Activated CD4-positive, alpha-beta T cell treated with anti-CD3 and anti-CD28 coated beads for 24 hours (primary cell): ENCODE measurements around the gene RRM2.
"Not testable (repeated sequence)": the region's sequence is repeated elsewhere in the genome, so short reads cannot be mapped to it uniquely, and the experiment has no call there.

ENCODE experiments used
- DNase-seq, 2 donors: peaks; one replicate each; pipeline ENCODE4 v3.0.0-alpha.2; 2020; ENCODE audit warnings: low read depth in 2 of 2

The RRM2 gene

DNA sequence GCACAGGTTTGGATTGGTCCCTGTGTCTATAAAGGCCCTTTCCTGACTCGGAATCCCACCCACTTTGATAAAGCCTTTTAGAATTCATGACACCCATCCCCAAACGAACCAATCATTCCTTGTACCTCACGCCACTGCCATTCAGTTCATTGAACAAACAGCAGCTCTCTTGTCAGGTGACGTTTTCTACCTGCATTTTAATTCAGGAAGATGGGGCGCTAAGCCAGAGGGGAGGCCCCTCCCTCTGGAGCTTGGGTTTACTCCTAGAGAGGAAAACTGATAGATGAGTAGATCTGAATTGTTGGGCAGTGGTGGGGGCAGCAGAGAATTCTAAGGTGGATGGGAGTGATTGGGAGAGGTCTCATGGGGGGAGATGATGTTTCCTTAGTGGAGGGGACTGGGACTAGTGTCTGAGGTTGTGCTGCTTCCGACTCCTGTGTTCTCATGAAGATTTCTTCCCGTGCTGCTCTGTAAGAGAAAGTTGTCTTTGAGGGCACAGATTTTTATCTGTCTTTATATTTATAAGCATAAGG, 9.6 kb downstream of the RRM2 start:
- no peak for DNase-seq

- DNase-seq: no peak
These were observed 10.1 kb downstream of the RRM2 start for GRCh38 chr2:10132596-10132995.

- DNase-seq: no peak
These were observed 10.6 kb downstream of the RRM2 start for GRCh38 chr2:10132996-10133647.

GRCh38 chr2:10135296-10136089, 13.0 kb downstream of the RRM2 start:
- DNase-seq: no peak

DNA sequence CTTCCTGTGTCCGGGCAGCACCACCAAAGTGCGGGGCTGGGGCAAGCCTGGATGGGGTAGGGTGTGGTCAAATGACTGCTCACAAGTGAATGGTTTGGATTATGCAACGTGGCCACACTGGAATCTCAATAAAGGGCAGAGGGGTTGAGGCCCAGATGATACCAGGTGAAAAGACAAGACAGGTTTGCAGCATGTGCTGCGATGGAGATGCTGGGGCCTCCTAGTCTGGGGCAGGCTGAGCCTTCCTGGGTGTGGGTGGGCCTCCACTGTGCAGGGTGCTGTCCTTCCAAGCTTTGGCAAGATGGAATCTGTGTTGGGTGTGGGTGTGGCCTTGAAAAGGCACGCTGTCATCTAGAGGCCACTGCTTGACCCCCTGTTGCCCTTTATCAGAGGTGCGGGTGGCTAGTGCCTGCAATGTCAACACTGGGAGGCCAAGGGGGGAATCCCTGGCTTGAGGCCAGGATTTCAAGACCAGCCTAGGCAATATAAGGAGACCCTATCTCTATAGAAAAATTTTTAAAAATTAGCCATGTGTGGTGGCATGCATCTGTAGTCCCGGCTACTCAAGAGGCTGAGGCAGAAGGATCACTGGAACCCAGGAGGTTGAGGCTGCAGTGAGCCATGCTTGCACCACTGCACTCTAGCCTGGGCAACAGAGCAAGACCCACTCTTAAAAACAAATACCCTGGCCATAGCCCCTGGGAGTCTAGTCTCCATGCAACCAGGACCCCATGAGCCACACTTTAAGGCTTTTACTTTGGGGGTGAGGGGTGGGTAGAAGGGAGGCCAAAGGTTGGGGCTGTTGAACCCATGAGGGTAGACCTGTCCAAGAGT, 13.8 kb downstream of the RRM2 start:
- no peak for DNase-seq

DNA sequence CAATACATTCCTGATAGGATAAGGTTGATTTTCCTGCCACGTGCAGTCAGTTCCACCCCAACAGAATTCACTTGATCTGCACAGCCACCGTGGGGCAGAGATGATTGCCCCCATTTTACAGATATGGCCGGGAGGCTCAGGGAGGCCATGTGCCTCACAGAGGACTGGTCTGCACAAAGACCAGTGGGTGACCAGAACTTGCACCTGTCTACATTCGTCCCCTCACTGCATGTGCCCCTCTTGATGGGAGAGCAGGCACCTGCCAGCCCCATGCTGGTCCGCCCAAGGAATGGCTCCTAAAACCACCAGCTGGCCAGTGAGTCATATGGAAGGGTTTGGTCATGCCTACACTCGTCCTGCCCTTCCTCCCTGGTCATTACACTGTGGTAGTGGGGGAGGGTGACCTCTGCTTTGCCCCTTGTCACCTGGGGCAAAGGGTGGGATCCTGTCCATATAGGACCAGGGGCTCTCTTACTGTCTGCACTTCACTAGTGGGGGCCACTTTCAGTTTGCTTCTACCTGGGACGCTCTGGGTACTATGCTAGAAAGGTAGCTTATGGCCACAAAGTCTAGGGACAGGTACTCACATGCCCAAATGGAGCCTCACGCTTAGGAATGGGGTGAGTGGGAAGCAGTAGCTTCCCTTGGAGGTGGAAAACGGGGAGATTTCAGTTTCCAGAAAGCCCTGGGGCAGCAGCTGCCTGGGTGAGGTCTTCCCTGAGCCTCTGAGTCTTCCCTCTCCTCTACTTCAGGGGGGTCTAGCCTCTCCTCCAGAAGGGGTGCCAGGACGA, 14.7 kb downstream of the RRM2 start:
- no peak for DNase-seq

DNA sequence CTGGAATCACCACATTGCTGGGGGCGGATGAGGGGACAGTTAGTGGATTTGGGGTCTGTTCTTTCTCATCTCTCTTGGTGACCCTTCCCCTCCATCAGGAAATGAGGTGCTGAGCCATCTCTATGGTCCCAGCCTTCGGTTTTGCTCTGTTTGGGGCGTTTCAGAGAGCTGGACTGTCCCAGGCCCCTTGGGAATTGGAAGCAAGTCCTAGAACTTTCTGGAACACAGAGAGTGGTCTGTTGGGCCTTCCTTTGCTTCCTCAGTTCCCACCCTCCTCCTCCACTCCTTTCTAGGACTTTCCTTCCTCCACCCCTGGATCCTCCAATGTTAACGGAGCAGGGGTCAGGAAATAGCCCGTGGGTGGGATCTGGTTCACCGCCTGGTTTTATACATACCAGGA, 17.0 kb downstream of the RRM2 start:
- DNase-seq: no peak

DNA sequence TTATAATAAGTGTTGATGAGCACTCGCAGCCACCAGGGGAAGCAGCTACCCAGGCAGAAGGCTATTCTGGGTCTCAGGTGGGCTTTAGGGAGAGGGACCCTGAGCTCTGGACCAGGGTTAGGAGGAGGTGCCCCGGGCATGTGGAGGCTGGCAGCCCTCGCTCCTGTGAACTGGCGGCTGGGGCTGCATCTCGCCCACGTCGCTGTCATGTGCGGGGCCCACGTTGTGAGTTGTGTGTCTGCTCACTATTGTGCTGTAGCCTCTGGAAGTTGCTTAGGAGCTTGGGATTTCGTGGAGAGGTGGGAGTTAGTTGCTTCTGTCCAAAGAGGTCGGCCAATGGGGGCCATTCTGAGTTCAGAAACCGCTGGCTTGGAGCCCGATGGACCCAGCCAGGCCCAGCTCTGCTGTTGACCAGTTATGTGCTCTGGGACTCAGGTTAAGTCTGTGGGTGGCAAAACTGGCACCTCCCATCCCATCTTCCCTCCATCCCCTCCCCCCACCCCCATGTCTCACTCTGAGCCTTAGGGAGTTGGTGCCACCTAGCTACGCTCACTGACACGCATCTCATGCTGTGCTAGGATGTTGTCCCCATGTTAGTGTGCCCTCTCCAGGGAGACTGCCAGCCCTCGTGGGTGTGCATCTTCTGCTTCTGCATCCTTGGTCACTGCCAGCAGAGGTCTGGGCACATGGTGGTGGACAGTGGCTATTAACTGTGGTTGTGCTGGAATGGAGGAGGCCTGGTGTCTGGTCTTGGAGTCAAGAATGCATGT, 18.5 kb downstream of the RRM2 start:
- DNase-seq: no peak

GRCh38 chr2:10141736-10142639, 19.4 kb downstream of the RRM2 start:
- DNase-seq: no peak

DNA sequence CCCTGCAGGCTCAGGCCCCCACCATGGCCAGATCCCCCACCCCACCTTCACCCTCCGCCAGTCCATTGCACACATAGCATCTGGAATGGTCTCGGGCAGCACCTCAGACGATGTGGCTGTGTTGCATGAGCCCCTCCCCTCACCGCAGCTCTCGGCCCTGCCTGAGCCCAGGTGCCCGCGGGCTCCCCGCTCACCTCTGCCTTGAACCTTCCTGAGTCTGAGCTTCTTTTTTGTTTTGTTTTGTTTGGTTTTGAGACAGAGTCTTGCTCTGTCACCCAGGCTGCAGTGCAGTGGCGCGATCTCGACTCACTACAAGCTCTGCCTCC, 20.1 kb downstream of the RRM2 start:
- no peak for DNase-seq

DNA sequence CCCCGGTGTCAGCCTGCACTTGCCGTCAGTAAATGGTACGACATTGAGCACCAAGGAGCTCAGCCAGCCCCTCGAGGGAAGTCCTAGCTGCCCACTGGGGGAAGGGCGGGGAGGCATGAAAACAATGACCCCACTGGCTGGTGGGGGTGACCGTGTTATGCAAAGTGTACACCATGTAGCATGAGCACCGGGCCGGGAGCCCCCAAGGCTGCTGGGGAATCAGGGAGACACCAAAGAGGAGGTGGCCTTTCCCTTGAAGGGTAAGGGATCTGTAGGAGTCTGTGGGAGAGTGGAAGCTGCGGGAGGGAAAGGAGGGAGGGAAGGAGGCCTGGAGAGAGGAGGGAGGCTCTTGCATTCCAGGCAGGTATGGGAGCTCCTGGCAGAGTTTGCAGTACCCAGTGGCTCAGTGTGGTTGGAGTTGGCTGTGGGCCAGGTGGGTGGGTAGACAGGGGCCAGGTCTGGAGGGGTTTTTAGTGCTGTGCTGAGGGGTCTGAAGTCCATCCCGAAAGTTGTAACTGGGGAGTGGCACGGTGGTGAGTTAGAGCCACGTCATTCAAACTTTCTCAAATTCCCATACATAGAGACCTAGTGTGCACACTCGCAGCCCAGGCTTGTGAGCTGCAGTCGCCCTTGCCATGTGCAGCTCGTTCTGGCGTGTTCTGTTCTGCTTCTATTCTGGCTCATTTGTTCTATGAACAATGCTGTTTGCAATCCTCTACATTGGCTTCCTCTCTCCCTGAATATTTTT, 22.4 kb downstream of the RRM2 start:
- DNase-seq: no peak

DNA sequence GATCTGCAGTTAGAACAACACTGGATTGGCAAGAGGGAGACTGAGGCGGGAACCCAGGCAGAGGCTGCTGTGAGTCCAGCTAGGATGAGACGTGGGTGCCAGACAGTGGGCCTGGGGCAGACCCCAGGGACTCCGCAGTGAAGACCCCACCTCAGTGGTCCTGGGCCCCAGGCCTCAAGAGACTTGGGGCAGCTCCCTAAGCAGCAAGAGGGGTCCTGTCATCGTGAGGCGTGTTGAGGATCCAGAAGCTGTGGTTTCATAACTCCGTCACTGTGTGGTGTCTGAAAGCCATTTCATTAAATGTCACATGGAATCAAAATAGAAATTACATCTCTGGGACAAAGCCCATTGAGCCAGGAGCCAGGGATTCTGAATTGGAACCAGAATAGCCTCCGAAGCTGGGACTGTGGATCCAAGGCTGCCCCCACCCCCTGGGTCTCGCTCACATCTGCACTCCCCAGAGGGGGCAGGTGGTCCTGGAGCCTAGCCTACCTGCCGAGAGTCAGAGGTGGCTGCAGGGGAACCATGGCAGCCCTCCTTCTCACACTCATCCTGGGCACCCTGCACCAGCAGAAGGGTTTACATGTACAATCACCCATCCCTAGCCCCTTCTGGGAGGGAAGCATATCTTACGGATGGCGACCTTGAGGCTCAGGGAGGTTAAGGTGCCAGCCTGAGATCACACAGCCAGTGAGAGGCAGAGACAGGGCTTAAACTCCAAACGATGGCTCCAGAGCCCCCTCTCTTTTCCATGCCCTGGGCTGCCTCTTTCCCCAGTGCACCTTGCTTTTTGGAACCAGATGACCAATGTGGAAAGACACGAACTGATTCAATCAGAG, 23.2 kb downstream of the RRM2 start:
- no peak for DNase-seq

GRCh38 chr2:10146366-10147005, 23.9 kb downstream of the RRM2 start:
- DNase-seq: no peak

- not testable (repeated sequence) for DNase-seq
These were observed 24.6 kb downstream of the RRM2 start for GRCh38 chr2:10147050-10147660.

DNA sequence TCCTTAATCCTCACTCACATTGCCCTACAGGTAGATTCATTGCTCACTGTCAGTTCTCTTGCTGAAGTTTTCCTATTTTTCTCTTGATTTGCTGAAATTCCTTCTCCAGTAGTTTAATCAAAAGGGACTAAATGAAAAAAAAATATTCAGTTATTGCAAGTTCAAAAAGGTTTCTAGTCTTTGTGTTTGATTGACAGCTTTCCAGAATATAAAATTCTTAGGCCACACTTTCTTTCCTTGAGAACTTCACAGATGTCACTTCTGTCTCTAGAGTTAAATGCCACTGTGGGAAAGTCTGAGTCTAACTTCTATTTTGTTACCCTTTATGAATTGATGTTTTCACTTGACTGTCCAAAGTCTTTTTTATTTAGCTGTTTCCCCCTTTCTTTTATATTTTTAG, 25.7 kb downstream of the RRM2 start:
- no peak for DNase-seq

DNA sequence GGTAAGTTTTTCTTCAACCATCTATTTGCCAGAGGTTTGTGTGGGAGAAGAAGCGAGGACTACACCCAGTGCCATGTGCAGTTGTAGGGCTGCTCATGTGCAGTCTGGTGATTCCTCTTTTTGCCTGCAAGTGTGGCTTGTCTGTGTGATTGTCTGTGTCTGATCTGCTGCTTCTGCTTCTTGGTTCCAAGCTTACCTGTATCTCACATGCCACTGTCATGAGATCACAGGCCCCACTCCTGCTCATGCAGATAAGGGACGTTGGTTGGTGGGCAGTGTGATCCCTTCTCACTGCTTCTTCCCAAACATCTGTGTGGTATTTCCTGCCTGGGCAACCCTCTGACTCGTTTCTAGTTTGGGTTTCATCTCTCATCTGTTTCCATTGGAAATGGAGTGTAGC, 27.1 kb downstream of the RRM2 start:
- no peak for DNase-seq

- no peak for DNase-seq
These were observed 27.9 kb downstream of the RRM2 start for GRCh38 chr2:10150436-10150835.
